Upper lobe of left lung (tissue), 6 donors: ENCODE data around the gene RUFY3. TPM values are rescaled to one million over a fixed set of nuclear protein-coding genes. Genes with fewer than 3 reads are reported as not detected.

ENCODE experiments used
- ATAC-seq, 2 donors: fragments of 200-7000 bp; cut with Tn5 transposase; one replicate each; pipeline ENCODE4 v1.9.1; 2022; ENCODE audit warnings: mild to moderate bottlenecking in 2 of 2, moderate library complexity in 2 of 2; ENCODE audit not compliant: low FRiP score in 2 of 2
- DNase-seq, 2 donors: peaks; one replicate each; pipeline ENCODE4 v3.0.0-alpha.2; 2019 to 2020
- H3K27ac ChIP-seq, 4 donors: fragments of 200-600 bp; sonication (generic); one replicate each; pipeline ENCODE4 v1.5.1; 2016 to 2019
- H3K27me3 ChIP-seq, 4 donors: fragments of 200-600 bp; sonication (generic); one replicate each; pipeline ENCODE4 v1.5.1; 2017 to 2019
- H3K36me3 ChIP-seq, 4 donors: fragments of 200-600 bp; sonication (generic); one replicate each; pipeline ENCODE4 v1.5.1; 2016 to 2019
- H3K4me1 ChIP-seq, 4 donors: fragments of 200-600 bp; sonication (generic); one replicate each; pipeline ENCODE4 v1.5.1; 2018 to 2019
- H3K4me3 ChIP-seq, 4 donors: fragments of 200-600 bp; sonication (generic); one replicate each; pipeline ENCODE4 v1.5.1; 2017 to 2019; ENCODE audit warnings: mild to moderate bottlenecking in 2 of 4, moderate library complexity in 1 of 4
- H3K9me3 ChIP-seq, 4 donors: fragments of 200-600 bp; sonication (generic); one replicate each; pipeline ENCODE4 v1.5.1; 2018 to 2019
- CTCF ChIP-seq, 6 experiments: fragments of 450-650 bp in 4 of 6; fragments of 200-600 bp in 2 of 6; sonication (generic) in 2 of 6; IDR thresholded peaks; one replicate each; pipeline ENCODE4 v1.5.1; 2016 to 2019; ENCODE audit warnings: antibody characterized with exemption in 6 of 6
- EP300 ChIP-seq, 4 donors: sonication (generic); formaldehyde crosslinking; IDR thresholded peaks; one replicate each; pipeline ENCODE4 v1.5.1; 2017; ENCODE audit warnings: antibody characterized with exemption in 4 of 4, control low read depth in 2 of 4
- POLR2A ChIP-seq, 4 donors: fragments of 450-650 bp; IDR thresholded peaks; one replicate each; pipeline ENCODE4 v1.5.1; 2016 to 2017; ENCODE audit warnings: antibody characterized with exemption in 4 of 4, mild to moderate bottlenecking in 2 of 4
- POLR2AphosphoS5 ChIP-seq, 2 donors: sonication (generic); formaldehyde crosslinking; IDR thresholded peaks; one replicate each; pipeline ENCODE4 v1.5.1; 2017; ENCODE audit warnings: antibody characterized with exemption in 2 of 2
- WGBS, 2 donors: methylation state at CpG; one replicate each; pipeline ENCODE4 v1.1.5; 2017 to 2018; 5-methylcytosine and 5-hydroxymethylcytosine counted together
- total RNA-seq, 6 donors: library from RNA; depleted of rRNA in 4 of 6; stranded (reverse); fragments of >200 nt in 4 of 6; gene quantifications; one replicate each; pipeline versions ENCODE4 v1.1.0 to v1.2.1, GENCODE V29; 2016 to 2021
- donor health status: DM: no; HTN: no; CAD: no; lungs with moderate emphysema.
- donor health status: DM: no; HTN: yes; CAD: no; lungs with severe emphysema.

RUFY3 gene
- total RNA-seq, 6 donors from 2014 or later: 65.1 to 161 (median 80.8) TPM

GRCh38 chr4:70712604-70713452 is 8.9 kb upstream of the RUFY3 start:
- Histone ChIP-seq H3K36me3 (no peaks in the 10 kb centered on the region), H3K4me3 (no peak overlapping the region), H3K9me3 (no peaks in the 10 kb centered on the region), H3K4me1 (peaks cover 22 to 39% (median 32%) of the 10 kb centered on the region in 4 donors), H3K27ac (peak overlapping the region in 3 of 4 donors; percentile 41 to 45 (median 44)), H3K27me3 (no peaks in the 10 kb centered on the region)
- no peak for ATAC-seq
- DNase-seq: no peak
- WGBS, 2 donors: 69 to 71% methylated on average over 7 of the region's 7 CpGs
- TF ChIP-seq POLR2A (IDR thresholded peaks at IDR 0.05): no peak
- TF ChIP-seq POLR2AphosphoS5 (IDR thresholded peaks at IDR 0.05): no peak
- TF ChIP-seq CTCF (IDR thresholded peaks at IDR 0.05): no peak
- no peak for TF ChIP-seq EP300 (IDR thresholded peaks at IDR 0.05)

GRCh38 chr4:70713453-70714078 is 8.2 kb upstream of the RUFY3 start:
- no peak overlapping the region for H3K4me3 ChIP-seq
- no peaks in the 10 kb centered on the region for H3K36me3 ChIP-seq
- peak overlapping the region in 3 of 4 donors; percentile 41 to 45 (median 44) for H3K27ac ChIP-seq
- H3K9me3 ChIP-seq: no peaks in the 10 kb centered on the region
- ATAC-seq (peak in 1 of 2 donors; percentile 45), DNase-seq (no peak)
- H3K4me1 ChIP-seq: peaks cover 24 to 44% (median 31%) of the 10 kb centered on the region in 4 donors
- H3K27me3 ChIP-seq: no peaks in the 10 kb centered on the region
- 55 to 64% methylated on average over 7 of the region's 7 CpGs for WGBS, 2 donors
- TF ChIP-seq POLR2AphosphoS5 (IDR thresholded peaks at IDR 0.05) (no peak), POLR2A (IDR thresholded peaks at IDR 0.05) (no peak), EP300 (IDR thresholded peaks at IDR 0.05) (no peak), CTCF (IDR thresholded peaks at IDR 0.05) (no peak)

GRCh38 chr4:70714079-70714887 is 7.5 kb upstream of the RUFY3 start:
- Histone ChIP-seq H3K4me1 (peaks cover 24 to 44% (median 35%) of the 10 kb centered on the region in 4 donors), H3K4me3 (no peak overlapping the region), H3K27me3 (no peaks in the 10 kb centered on the region), H3K36me3 (no peaks in the 10 kb centered on the region), H3K9me3 (no peaks in the 10 kb centered on the region), H3K27ac (peak overlapping the region in 2 of 4 donors; percentile 41 to 45)
- ATAC-seq (peak in 1 of 2 donors; percentile 40), DNase-seq (peak in 1 of 2 donors; percentile 43)
- 81 to 82% methylated on average over 5 of the region's 5 CpGs for whole genome bisulfite sequencing, 2 donors
- TF ChIP-seq POLR2A (IDR thresholded peaks at IDR 0.05) (no peak), CTCF (IDR thresholded peaks at IDR 0.05) (no peak), POLR2AphosphoS5 (IDR thresholded peaks at IDR 0.05) (no peak), EP300 (IDR thresholded peaks at IDR 0.05) (no peak)

GRCh38 chr4:70715097-70715496 is 6.7 kb upstream of the RUFY3 start:
- no peaks in the 10 kb centered on the region for H3K36me3 ChIP-seq
- no peak for TF ChIP-seq EP300 (IDR thresholded peaks at IDR 0.05)
- no peak for TF ChIP-seq CTCF (IDR thresholded peaks at IDR 0.05)
- TF ChIP-seq POLR2A (IDR thresholded peaks at IDR 0.05): no peak
- no peak for TF ChIP-seq POLR2AphosphoS5 (IDR thresholded peaks at IDR 0.05)
- H3K27ac ChIP-seq: peak overlapping the region in 1 of 4 donors; percentile 58
- peaks cover 24 to 43% (median 35%) of the 10 kb centered on the region in 4 donors for H3K4me1 ChIP-seq
- peak in 1 of 2 donors; percentile 46 for ATAC-seq
- no peaks in the 10 kb centered on the region for H3K9me3 ChIP-seq
- 75 to 80% methylated on average over 6 of the region's 6 CpGs for WGBS, 2 donors
- no peak overlapping the region for H3K4me3 ChIP-seq
- no peak for DNase-seq
- H3K27me3 ChIP-seq: no peaks in the 10 kb centered on the region
